ENCODE data around the gene PTPRK. TPM values are rescaled to one million over a fixed set of nuclear protein-coding genes. Genes with fewer than 3 reads are reported as not detected.

PTPRK gene
- total and polyA plus RNA-seq, 2 experiments from 2014 or later: 26.9 to 56.4 TPM

GRCh38 chr6:128525406-128525805, 5.0 kb upstream of the PTPRK start:
- peaks cover 2% of the 10 kb centered on the region for H3K27me3 Mint-ChIP-seq (ENCODE audit: insufficient read depth, low read depth, poor library complexity)
- peaks cover 23% of the 10 kb centered on the region for H3K4me1 Mint-ChIP-seq
- DNase-seq (ENCODE audit: low spot score) (no peak), ATAC-seq (no peak)
- Histone ChIP-seq H3K79me2 (replicated peaks; ENCODE audit: insufficient read depth) (no peaks in the 10 kb centered on the region), H3K4me1 (ENCODE audit: insufficient read depth) (peaks cover 5% of the 10 kb centered on the region; the same call in 1 of the 2 replicates), H2AFZ (no peak overlapping the region), H3F3A (replicated peaks; ENCODE audit: low read depth) (no peaks in the 10 kb centered on the region), H3K27ac (ENCODE audit: low read depth) (no peak overlapping the region), H3K4me2 (no peak overlapping the region), H3K4me3 (no peak overlapping the region), H3K36me3 (ENCODE audit: insufficient read depth) (no peaks in the 10 kb centered on the region), H3K9me2 (ENCODE audit: insufficient read depth) (no peaks in the 10 kb centered on the region), H3K27me3 (ENCODE audit: insufficient read depth) (no peaks in the 10 kb centered on the region), H4K20me1 (replicated peaks; ENCODE audit: insufficient read depth) (no peaks in the 10 kb centered on the region)
- H3K4me3 Mint-ChIP-seq: no peak overlapping the region
- TF ChIP-seq STAT1 (IDR thresholded peaks at IDR 0.05; ENCODE audit: unreplicated experiment) (no peak), POLR2AphosphoS5 (IDR thresholded peaks at IDR 0.05; ENCODE audit: low read depth) (no peak), NANOG (IDR thresholded peaks at IDR 0.05; ENCODE audit: borderline replicate concordance) (no peak), CTCF (conservative IDR thresholded peaks at IDR 0.05; ENCODE audit: low read depth in 2 of 2) (no peak), ZNF462 (CRISPR knock-in tag; IDR thresholded peaks at IDR 0.05) (no peak), ETS1 (IDR thresholded peaks at IDR 0.05) (no peak), EZH2 (IDR thresholded peaks at IDR 0.05; ENCODE audit: low read depth, unreplicated experiment) (no peak), CREB1 (CRISPR knock-in tag; IDR thresholded peaks at IDR 0.05; ENCODE audit: low read depth) (no peak), JUNB (IDR thresholded peaks at IDR 0.05; ENCODE audit: unreplicated experiment) (no peak), EZH2phosphoT487 (IDR thresholded peaks at IDR 0.05; ENCODE audit: unreplicated experiment) (no peak), ZNF114 (CRISPR knock-in tag; IDR thresholded peaks at IDR 0.05) (no peak), ZNF331 (CRISPR knock-in tag; IDR thresholded peaks at IDR 0.05; ENCODE audit: low read depth) (no peak), REST (IDR thresholded peaks at IDR 0.05; ENCODE audit: unreplicated experiment) (no peak)
- no peaks in the 10 kb centered on the region for H3K36me3 Mint-ChIP-seq (ENCODE audit: low read depth)
- no peaks in the 10 kb centered on the region for H3K9me3 Mint-ChIP-seq
- no peak overlapping the region for H3K27ac Mint-ChIP-seq
